Breast epithelium (tissue), 4 donors: ENCODE data around the gene PAFAH1B1. TPM values are rescaled to one million over a fixed set of nuclear protein-coding genes. Genes with fewer than 3 reads are reported as not detected.
A peak's percentile ranks its signal among the peaks of the same experiment; 100 is the strongest.

Experiments
- DNase-seq, 2 donors: peaks; one replicate each; pipeline ENCODE4 v3.0.0-alpha.2; 2019; ENCODE audit warnings: low spot score in 2 of 2
- H3K27ac ChIP-seq, 2 donors: fragments of 200-600 bp; sonication (generic) in 1 of 2; one replicate each; pipeline ENCODE4 v1.5.1; 2016 to 2019; ENCODE audit warnings: mild to moderate bottlenecking in 1 of 2
- H3K27me3 ChIP-seq, 2 donors: fragments of 200-600 bp; sonication (generic) in 1 of 2; one replicate each; pipeline versions ENCODE4 v1.5.1 to v1.6.0; 2017 to 2019; ENCODE audit warnings: control low read depth in 1 of 2, mild to moderate bottlenecking in 1 of 2
- H3K36me3 ChIP-seq: fragments of 200-600 bp; one replicate; pipeline ENCODE4 v1.5.1; 2019
- H3K4me1 ChIP-seq, 2 donors: fragments of 200-600 bp; sonication (generic); one replicate each; pipeline ENCODE4 v1.5.1; 2016 to 2019; ENCODE audit warnings: control low read depth in 1 of 2
- H3K4me3 ChIP-seq, 3 donors: fragments of 200-600 bp; sonication (generic); 1 replicate in 2 of 3; 2 replicates in 1 of 3; pipeline ENCODE4 v1.5.1; 2016 to 2019; ENCODE audit warnings: mild to moderate bottlenecking in 3 of 3, moderate library complexity in 2 of 3
- H3K9me3 ChIP-seq, 2 donors: fragments of 200-600 bp; sonication (generic) in 1 of 2; one replicate each; pipeline ENCODE4 v1.5.1; 2016 to 2019; ENCODE audit warnings: control low read depth in 1 of 2
- POLR2A ChIP-seq: fragments of 450-650 bp; IDR thresholded peaks from one replicate; pipeline ENCODE4 v1.6.1; 2016; ENCODE audit warnings: antibody characterized with exemption, mild to moderate bottlenecking, moderate library complexity
- POLR2AphosphoS5 ChIP-seq, 3 donors: sonication (generic); formaldehyde crosslinking; IDR thresholded peaks; one replicate each; pipeline ENCODE4 v1.6.1; 2017; ENCODE audit warnings: antibody characterized with exemption in 3 of 3
- intact Hi-C: fragments of 100-400 bp; cut with DNase I; formaldehyde crosslinking; loops from one replicate; pipeline ENCODE4 v1.15.1; 2023; ENCODE audit warnings: low total_unique reads
- total RNA-seq, 3 donors: library from RNA; depleted of rRNA; stranded (reverse); fragments of >200 nt; gene quantifications; one replicate each; pipeline ENCODE4 v1.1.0, GENCODE V29; 2016
- TF ChIP-seq, protein P1 (sequence below), 3 donors: fragments of 450-650 bp; IDR thresholded peaks; one replicate each; pipeline ENCODE4 v1.5.1; 2016 to 2017; ENCODE audit warnings: antibody characterized with exemption in 3 of 3, mild to moderate bottlenecking in 3 of 3, moderate library complexity in 3 of 3

PAFAH1B1 gene
- total RNA-seq, 3 donors from 2014 or later, result 99.5 to 134 (median 119) TPM

DNA sequence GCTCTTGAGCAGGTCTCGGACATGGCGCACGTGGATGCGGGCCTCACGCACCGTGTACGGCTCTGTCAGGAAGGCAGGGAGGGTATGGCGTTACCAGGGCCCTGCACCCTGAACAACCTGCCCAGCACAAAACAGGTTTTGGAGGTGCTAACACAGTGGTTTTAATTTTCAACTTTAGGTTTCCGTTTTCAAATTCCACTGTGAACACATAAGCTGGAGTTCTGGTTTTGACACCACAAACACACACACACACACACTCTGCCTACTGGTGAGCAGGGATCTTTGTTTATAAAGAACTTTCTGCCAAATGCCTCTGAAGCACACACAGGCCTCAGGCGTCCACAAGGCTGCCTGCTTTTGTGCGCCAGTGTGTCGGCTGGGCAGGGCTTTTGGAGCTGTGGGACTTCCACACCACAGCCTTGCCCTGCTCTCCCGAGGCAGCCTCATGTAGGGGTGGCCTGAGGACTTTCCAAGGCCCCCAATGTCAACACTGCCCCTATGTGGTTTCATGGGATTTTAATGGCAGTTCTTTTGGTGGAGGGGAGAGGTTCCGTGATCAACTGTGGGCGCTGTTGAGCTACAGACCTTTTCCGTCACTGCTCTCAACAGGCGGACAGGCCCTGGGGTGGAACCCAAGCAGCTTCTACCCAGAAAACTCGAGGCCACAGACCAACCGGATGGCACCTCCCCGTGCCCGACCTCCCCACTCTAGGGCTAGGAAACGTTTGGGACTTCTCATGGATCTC, 108.7 kb downstream of the PAFAH1B1 start:
- Histone ChIP-seq H3K27ac (peak overlapping the region; percentile 80), H3K9me3 (no peaks in the 10 kb centered on the region), H3K4me1 (peaks cover under 1 to 6% of the 10 kb centered on the region in 2 donors), H3K36me3 (peaks cover 21% of the 10 kb centered on the region), H3K27me3 (no peaks in the 10 kb centered on the region), H3K4me3 (no peak overlapping the region)
- intact Hi-C loops, result no loop called here
- TF ChIP-seq, protein P1, sequence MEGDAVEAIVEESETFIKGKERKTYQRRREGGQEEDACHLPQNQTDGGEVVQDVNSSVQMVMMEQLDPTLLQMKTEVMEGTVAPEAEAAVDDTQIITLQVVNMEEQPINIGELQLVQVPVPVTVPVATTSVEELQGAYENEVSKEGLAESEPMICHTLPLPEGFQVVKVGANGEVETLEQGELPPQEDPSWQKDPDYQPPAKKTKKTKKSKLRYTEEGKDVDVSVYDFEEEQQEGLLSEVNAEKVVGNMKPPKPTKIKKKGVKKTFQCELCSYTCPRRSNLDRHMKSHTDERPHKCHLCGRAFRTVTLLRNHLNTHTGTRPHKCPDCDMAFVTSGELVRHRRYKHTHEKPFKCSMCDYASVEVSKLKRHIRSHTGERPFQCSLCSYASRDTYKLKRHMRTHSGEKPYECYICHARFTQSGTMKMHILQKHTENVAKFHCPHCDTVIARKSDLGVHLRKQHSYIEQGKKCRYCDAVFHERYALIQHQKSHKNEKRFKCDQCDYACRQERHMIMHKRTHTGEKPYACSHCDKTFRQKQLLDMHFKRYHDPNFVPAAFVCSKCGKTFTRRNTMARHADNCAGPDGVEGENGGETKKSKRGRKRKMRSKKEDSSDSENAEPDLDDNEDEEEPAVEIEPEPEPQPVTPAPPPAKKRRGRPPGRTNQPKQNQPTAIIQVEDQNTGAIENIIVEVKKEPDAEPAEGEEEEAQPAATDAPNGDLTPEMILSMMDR (IDR thresholded peaks at IDR 0.05), result no peak
- TF ChIP-seq POLR2AphosphoS5 (IDR thresholded peaks at IDR 0.05) (no peak), POLR2A (no peak)
- DNase-seq, result peak; percentile 54 to 74

DNA sequence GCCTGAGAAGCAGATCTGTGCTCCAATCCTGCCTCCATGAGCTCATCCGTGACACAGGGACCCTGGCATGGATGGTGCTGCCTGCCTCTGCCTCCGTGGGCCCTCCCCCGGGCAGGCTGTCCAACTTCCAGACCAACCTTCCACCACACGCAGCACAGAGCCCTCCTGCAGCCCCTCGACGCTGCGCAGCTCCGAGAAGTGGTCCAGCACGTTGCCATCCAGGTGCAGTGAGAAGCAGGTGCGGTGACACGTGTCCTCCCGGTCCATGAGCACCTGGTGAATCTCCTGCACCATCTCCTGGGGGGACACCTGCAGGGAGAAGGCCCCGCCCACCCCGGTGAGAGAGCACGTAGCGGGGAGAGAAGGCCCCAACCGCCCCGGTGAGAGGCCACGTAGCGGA, 109.7 kb downstream of the PAFAH1B1 start:
- Histone ChIP-seq H3K4me1 (peaks cover 9 to 14% of the 10 kb centered on the region in 2 donors), H3K4me3 (no peak overlapping the region), H3K9me3 (no peaks in the 10 kb centered on the region), H3K36me3 (peaks cover 12% of the 10 kb centered on the region), H3K27me3 (no peaks in the 10 kb centered on the region), H3K27ac (peak overlapping the region in 1 of 2 donors; percentile 80)
- DNase-seq, result peak in 1 of 2 donors; percentile 49
- TF ChIP-seq POLR2AphosphoS5 (IDR thresholded peaks at IDR 0.05), result no peak
- no peak for TF ChIP-seq POLR2A
- TF ChIP-seq, protein P1 (IDR thresholded peaks at IDR 0.05), result no peak
- intact Hi-C loops, result no loop called here

DNA sequence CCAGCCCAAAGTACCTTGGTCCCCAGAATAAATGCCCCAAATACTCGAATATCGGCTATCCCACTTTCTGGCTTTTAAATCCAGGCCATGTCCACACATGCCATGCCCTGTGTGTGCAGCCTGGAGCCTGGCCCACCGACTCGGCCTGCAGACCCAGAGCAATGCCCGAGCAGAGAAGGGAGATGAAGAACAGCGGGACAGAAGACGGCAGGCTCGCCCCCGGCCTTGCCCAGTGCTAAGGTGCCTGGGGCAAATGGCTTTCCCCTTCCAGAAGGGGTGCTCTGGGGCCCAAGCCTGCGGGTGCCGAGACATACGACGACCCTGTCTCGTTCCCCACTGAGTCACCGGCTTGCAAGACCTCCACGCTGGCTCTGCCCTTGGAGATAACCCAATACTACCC, 110.2 kb downstream of the PAFAH1B1 start:
- H3K4me3 ChIP-seq, result no peak overlapping the region
- intact Hi-C loops, result no loop called here
- H3K4me1 ChIP-seq, result peaks cover 9 to 18% of the 10 kb centered on the region in 2 donors
- H3K9me3 ChIP-seq, result no peaks in the 10 kb centered on the region
- TF ChIP-seq POLR2A (no peak), POLR2AphosphoS5 (IDR thresholded peaks at IDR 0.05) (no peak)
- TF ChIP-seq, protein P1 (IDR thresholded peaks at IDR 0.05), result no peak
- H3K27me3 ChIP-seq, result no peaks in the 10 kb centered on the region
- peak in 1 of 2 donors; percentile 48 for DNase-seq
- no peak overlapping the region for H3K27ac ChIP-seq
- H3K36me3 ChIP-seq, result peaks cover 11% of the 10 kb centered on the region

DNA sequence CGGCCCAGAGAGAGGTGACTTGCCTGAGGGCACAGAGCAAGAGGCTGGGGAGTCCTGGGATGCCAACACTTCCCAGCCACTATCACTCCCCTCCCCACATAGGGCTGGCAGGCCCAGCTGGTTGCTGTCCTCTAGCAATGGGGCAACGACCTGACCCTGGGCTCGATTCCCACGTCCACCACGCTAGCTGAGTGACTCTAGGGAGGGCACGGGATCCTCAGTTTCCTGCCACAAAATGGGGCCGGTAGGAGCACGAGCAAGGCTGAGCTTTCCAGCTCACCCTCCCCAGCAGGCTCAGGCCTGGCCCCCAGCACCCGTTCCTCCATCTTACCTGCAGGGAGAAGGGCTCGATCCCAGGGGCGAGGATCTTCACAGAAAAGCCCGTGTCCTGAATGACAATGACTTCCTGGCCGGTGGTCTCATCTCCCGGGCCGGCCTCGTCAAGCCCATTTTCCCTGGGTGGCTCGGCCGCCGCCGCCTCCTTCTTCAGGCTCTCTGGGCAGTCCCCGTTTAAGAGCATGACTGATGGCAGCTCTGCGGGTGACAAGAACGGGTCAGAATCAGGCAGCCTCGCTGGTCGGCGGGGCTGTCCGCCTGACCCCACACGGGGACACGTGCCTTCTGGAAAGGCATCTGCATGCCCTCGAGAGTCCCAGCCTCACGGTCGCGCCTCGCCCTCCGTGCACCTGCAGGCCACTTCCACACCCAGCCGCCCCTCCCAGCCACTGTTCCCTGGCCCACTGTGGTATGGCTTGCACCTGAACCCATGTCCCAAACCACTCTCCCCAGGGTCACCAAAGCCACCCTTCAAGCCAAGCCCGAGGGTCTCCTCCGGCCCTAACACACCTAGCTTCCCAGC, 110.8 kb downstream of the PAFAH1B1 start:
- DNase-seq, result peak in 1 of 2 donors; percentile 50
- H3K27ac ChIP-seq, result no peak overlapping the region
- no peaks in the 10 kb centered on the region for H3K27me3 ChIP-seq
- no peaks in the 10 kb centered on the region for H3K9me3 ChIP-seq
- intact Hi-C loops, result no loop called here
- peaks cover 11% of the 10 kb centered on the region for H3K36me3 ChIP-seq
- peaks cover 14 to 19% of the 10 kb centered on the region in 2 donors for H3K4me1 ChIP-seq
- no peak for TF ChIP-seq POLR2AphosphoS5 (IDR thresholded peaks at IDR 0.05)
- no peak for TF ChIP-seq POLR2A
- TF ChIP-seq, protein P1 (IDR thresholded peaks at IDR 0.05), result no peak
- H3K4me3 ChIP-seq, result no peak overlapping the region

DNA sequence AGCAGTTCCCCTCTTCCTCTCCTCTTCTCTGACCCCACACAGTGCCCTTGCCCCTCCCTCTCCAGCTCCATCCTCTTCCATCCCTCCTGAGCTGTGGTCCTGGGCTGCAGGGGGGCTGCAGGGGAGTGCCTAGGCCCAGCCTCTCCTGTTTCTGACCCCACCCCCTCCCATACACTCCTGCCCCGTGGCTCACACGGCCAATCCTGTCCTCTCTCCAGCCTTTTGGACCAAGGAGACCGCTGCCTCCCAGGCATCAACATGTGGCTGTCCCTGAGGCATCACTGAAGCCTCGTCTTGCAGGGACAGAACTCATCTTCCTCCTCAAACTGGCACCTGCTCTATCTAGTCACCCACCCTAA, 111.4 kb downstream of the PAFAH1B1 start:
- H3K27me3 ChIP-seq, result no peaks in the 10 kb centered on the region
- DNase-seq, result no peak
- no peaks in the 10 kb centered on the region for H3K9me3 ChIP-seq
- TF ChIP-seq, protein P1 (IDR thresholded peaks at IDR 0.05), result no peak
- TF ChIP-seq POLR2A (no peak), POLR2AphosphoS5 (IDR thresholded peaks at IDR 0.05) (no peak)
- H3K4me3 ChIP-seq, result no peak overlapping the region
- H3K36me3 ChIP-seq, result peaks cover 11% of the 10 kb centered on the region
- H3K27ac ChIP-seq, result no peak overlapping the region
- intact Hi-C loops, result no loop called here
- peaks cover 14 to 25% of the 10 kb centered on the region in 2 donors for H3K4me1 ChIP-seq
